ENCODE data around the gene CRYBG1.
"Not testable (repeated sequence)": the region's sequence is repeated elsewhere in the genome, so short reads cannot be mapped to it uniquely, and the experiment has no call there.

Gene CRYBG1

DNA sequence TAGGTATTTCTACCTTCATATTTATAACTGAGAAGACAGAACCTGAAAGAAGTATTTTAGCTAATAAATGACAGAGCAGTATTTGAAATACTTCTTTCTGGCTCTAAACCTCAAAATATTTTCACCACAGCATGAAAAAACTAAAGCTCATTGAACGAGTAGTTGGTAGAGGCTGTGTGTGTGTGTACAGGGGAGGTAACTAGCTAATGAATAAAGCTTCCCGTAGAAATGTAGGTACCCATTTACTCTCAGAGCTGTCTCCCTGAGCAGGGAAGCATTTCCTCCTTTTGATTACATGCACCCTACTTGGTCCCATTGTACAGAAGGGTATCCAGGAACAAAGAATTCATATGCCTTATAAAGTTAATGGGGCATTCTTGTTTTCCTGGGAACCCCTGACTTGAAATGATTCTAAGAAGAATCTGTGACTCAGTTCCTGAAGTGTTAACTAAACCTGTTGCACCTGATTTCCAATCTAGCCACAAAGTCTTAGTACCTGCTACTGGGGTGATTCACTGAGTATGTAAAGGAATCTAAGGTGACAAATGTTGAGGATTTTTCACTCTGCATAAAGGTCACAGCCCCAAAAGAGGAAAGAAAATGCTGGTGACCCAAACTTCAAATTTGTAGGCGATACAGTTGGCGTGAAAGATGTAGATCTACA is 12.5 kb downstream of the CRYBG1 start:
- no peak for DNase-seq (ENCODE audit: low read depth in 1 of 2, low spot score in 1 of 2)

DNA sequence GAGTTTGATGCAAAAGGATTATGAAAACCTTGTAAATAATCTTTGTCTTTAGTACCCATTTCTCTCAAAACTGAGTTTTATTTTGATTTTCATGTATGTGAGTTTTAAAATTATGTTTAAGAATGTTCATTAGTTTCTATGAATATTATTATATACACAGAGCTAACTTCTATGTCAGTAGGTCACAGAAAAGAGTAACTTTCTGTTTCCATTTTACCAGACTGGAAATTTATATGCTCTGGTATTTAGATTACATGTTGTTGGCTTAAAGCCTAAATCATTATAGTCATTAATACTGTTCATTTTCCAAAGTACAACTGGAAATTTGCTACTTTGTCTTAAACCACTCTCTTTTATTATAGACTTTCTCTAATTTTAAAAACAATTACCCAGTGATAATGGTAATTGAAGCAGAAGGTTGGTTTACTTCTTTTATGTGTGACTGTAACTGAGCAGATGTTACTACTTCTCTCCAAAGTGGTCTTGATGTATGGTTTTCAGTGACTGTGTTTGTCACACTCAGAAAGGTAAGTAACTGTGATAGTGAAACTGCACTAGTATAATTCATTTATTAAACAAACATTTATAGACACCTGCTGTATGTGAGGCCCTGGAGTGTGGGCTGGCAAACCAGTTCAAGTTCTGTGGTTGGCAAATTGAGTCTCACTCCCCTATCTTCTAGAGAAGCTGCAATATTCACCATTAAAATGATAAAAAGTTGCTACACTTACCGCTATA is 13.2 kb downstream of the CRYBG1 start:
- no peak for DNase-seq (ENCODE audit: low read depth in 1 of 2, low spot score in 1 of 2)

- no peak for DNase-seq (ENCODE audit: low read depth in 1 of 2, low spot score in 1 of 2)
These were observed 16.6 kb downstream of the CRYBG1 start for GRCh38 chr6:106377061-106377540.

DNA sequence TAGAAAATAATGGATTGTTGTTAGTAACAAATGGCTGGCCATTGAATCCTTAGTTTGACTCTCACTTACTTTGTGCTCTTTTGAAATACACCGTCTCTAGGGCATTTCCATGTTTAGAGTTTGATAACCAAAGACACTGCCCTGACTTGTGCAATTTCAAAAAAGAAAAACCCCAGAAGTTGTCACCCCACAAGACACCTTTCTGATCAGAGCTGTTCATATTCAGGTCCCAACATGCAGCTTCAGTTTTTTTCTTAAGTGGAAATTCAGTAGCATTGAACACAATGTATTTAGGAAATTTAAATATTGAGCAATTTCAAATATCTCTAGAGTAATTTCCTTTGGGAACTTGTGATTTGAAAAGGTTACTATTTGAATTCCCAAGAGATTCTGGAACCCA is 19.4 kb downstream of the CRYBG1 start:
- DNase-seq (ENCODE audit: low read depth in 1 of 2, low spot score in 1 of 2) = no peak

GRCh38 chr6:106380407-106380806 is 19.9 kb downstream of the CRYBG1 start:
- no peak for DNase-seq (ENCODE audit: low read depth in 1 of 2, low spot score in 1 of 2)

- DNase-seq (ENCODE audit: low read depth in 1 of 2, low spot score in 1 of 2) = no peak
These were observed 20.7 kb downstream of the CRYBG1 start for GRCh38 chr6:106381223-106381622.

DNA sequence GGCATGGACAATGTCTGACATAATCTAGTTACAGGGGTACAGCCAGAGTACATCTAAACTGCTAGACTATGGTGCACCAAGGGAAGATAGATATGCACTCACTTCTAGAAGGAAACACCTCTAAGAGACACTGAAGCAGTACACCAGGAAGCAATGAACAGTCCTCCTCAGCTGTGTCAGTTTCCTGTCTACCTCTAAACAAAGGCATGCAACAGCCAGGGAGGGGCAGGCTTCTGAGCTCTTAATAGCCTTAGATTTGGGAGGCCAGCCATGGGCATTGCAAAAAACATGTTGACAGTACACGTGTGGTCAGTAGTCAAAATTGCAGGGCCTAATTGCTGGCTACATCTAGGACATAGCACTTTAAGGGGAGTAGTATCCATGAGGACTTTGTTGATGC is 21.4 kb downstream of the CRYBG1 start:
- no peak for DNase-seq (ENCODE audit: low read depth in 1 of 2, low spot score in 1 of 2)

DNA sequence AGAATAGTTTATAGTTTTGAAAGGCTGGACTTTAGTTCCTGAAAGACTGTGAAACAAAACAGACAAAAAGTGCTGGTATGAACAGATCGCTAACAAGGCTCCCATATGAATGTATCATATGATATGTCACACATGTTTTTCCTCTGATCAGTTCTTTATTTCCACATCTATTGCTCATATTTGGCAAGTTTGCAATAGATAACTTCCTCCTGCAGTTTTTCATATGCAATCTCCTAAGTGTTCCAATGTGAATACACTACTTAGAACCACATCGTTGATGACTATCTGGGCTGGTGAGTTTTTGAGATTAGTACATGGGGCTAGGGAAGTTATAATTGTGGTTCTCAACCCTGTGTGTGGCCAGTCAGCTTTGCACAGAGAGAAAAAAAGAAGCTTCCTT is 23.1 kb downstream of the CRYBG1 start:
- no peak for DNase-seq (ENCODE audit: low read depth in 1 of 2, low spot score in 1 of 2)

DNA sequence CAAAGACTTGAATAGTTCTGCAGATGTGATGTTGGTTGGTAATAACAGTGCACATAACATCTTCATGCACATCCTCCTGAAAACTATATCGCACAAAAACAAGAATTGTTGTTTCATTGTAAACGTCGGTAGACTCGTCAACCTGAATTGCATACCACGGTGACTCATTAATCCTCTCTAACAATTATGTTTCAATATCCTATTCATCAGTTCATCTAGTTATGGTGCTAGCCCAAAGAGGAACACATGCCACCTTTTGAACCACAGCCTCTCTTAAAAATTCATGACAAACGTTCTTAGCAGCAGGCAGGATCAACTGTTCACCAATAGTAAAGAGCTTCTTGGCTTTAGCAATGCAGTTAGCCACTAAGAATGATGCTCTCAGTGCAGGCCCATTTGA is 25.0 kb downstream of the CRYBG1 start:
- no peak for DNase-seq (ENCODE audit: low read depth in 1 of 2, low spot score in 1 of 2)

- DNase-seq (ENCODE audit: low read depth in 1 of 2, low spot score in 1 of 2) = no peak
These were observed 27.4 kb downstream of the CRYBG1 start for GRCh38 chr6:106387875-106388274.

DNA sequence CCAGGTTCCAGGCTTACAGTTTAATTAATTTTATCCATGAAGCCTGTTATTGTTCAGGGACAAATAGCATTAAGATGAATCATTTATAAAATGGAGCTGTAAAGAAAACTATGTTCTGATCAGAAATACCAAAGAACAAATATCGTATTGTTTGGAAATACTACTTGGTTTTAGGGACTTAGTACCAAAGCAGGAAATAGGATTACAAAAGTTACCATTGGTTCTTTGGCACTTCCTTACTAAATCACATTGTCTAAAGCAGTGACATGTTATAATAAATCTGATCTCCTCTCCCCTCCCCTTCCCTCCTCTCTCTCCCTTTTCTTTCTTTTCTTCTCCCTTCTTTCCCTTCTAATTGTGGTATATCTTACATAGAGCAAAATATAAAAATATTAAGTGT is 29.6 kb downstream of the CRYBG1 start:
- DNase-seq (ENCODE audit: low read depth in 1 of 2, low spot score in 1 of 2) = no peak

- no peak for DNase-seq (ENCODE audit: low read depth in 1 of 2, low spot score in 1 of 2)
These were observed 36.1 kb downstream of the CRYBG1 start for GRCh38 chr6:106396426-106397220.

DNA sequence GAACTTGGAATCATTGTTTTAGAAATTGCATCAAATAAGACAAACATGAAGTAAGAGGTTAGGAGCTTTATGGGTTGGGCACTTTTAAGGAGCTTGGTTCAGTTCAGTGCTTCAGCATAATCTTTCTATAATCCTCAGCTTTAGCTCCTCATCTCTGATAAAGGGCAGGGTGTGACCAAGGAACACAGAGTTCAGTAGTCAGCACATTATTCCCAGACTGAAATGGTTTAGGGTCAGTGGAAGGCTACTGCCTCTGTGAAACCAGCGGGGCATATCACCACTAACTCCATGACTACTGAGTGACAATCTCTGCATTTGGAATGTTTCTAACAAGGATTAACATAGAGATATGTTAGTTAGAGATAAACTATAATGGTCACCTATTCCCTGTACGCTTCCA is 36.9 kb downstream of the CRYBG1 start:
- no peak for DNase-seq (ENCODE audit: low read depth in 1 of 2, low spot score in 1 of 2)

DNA sequence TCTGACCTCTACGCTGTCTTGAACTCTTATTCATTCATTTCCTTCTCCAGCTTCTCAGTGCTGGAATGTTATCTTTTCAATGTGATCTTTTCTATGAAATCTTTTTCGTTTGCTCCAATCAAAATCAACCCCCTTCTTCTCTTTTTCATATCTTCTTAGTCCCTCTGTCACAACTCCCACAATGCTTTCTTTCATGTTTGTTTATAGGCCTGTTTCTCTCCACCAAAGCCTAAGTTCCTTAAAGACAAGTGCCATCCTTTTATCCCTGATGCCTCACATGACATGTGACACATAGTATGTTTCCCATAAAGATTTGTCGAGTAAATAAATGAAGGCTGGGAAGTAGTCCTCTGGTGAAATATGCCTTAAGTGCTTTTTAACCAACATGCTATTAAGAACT is 38.1 kb downstream of the CRYBG1 start:
- DNase-seq (ENCODE audit: low read depth in 1 of 2, low spot score in 1 of 2) = no peak

- DNase-seq (ENCODE audit: low read depth in 1 of 2, low spot score in 1 of 2) = not testable (repeated sequence)
These were observed 44.5 kb downstream of the CRYBG1 start for GRCh38 chr6:106405044-106405443.

- DNase-seq (ENCODE audit: low read depth in 1 of 2, low spot score in 1 of 2) = no peak
These were observed 50.5 kb downstream of the CRYBG1 start for GRCh38 chr6:106411056-106411455.

- DNase-seq (ENCODE audit: low read depth in 1 of 2, low spot score in 1 of 2) = no peak
These were observed 51.2 kb downstream of the CRYBG1 start for GRCh38 chr6:106411643-106412200.

DNA sequence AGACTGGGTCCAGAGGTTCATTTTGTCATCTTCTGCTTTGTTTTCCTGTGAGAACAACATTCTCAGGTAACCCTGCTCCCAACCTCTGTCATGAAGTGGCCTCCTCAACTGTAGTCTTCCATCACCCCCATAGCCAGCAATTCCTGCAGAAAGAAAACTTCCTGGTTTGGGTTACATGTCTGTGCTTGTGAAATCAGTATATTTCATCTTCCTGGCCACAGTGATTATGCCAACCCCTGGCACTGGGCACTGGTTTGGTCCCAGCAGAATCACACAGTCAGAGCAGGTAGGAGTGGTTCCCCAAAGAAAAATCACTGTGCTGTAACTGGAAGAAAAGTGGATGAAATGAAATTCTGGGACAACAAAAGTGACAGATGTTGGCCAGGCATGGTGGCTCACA is 52.5 kb downstream of the CRYBG1 start:
- DNase-seq (ENCODE audit: low read depth in 1 of 2, low spot score in 1 of 2) = no peak

- DNase-seq (ENCODE audit: low read depth in 1 of 2, low spot score in 1 of 2) = no peak
These were observed 53.2 kb downstream of the CRYBG1 start for GRCh38 chr6:106413722-106414121.

DNA sequence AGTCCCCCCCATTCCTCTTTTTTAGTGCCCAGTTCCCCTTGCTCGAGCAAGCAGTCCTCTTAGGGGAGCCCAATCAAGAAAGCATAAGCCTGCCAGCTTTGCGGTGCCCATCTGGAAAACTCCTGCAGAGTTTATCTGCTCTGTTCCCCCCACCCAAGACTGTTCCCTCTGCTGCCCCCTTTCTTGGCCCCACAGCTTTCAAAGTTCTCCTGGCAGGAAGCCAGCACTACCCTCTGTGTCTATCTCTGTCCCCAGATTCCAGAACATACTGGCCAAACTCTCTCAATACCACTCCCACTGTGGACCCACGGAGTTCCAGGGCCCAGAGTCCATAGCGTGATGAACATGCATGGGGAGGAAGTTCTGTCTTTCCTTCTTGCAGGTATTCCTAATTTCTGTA is 55.4 kb downstream of the CRYBG1 start:
- no peak for DNase-seq (ENCODE audit: low read depth in 1 of 2, low spot score in 1 of 2)

GRCh38 chr6:106417572-106418147 is 57.1 kb downstream of the CRYBG1 start:
- DNase-seq (ENCODE audit: low read depth in 1 of 2, low spot score in 1 of 2) = no peak

Measured in activated T-helper 1 cell treated with anti-CD3 and anti-CD28 coated beads, Interleukin-2, amount 50 U/mL, for 16 hours (primary cell).